Activated CD8-positive, alpha-beta T cell treated with anti-CD3 and anti-CD28 coated beads for 36 hours (primary cell): ENCODE measurements around the gene UVRAG. TPM values are rescaled to one million over a fixed set of nuclear protein-coding genes. Genes with fewer than 3 reads are reported as not detected.

Experiments
- ATAC-seq: fragments of 200-7000 bp; cut with Tn5 transposase; one replicate; pipeline ENCODE4 v1.10.0; 2021; ENCODE audit warnings: mild to moderate bottlenecking, moderate library complexity
- CTCF ChIA-PET: fragments of 350-600 bp; sonication (Branson Sonifier 250); formaldehyde crosslinking; loops from one replicate; lab custom pipeline; 2021; ENCODE audit warnings: antibody characterized with exemption; lab: Charles Lee
- POLR2A ChIA-PET: fragments of 350-600 bp; sonication (Branson Sonifier 250); formaldehyde crosslinking; loops from one replicate; lab custom pipeline; 2021; ENCODE audit warnings: antibody characterized with exemption; lab: Charles Lee
- DNase-seq: peaks from one replicate; pipeline ENCODE4 v3.0.0-alpha.2; 2020
- H3K27ac Mint-ChIP-seq: one replicate; pipeline ENCODE4 v1.8.0; 2021; ENCODE audit warnings: mild to moderate bottlenecking, mixed read lengths
- H3K27me3 Mint-ChIP-seq: one replicate; pipeline ENCODE4 v1.8.0; 2021; ENCODE audit warnings: mixed read lengths
- H3K36me3 Mint-ChIP-seq: one replicate; pipeline ENCODE4 v1.8.0; 2021; ENCODE audit warnings: low read depth, mixed read lengths
- H3K4me1 Mint-ChIP-seq: one replicate; pipeline ENCODE4 v1.8.0; 2021; ENCODE audit warnings: low read depth, mixed read lengths
- H3K4me3 Mint-ChIP-seq: one replicate; pipeline ENCODE4 v1.8.0; 2021; ENCODE audit warnings: mild to moderate bottlenecking, moderate library complexity, mixed read lengths
- H3K9me3 Mint-ChIP-seq: one replicate; pipeline ENCODE4 v1.8.0; 2021; ENCODE audit warnings: mixed read lengths
- intact Hi-C: fragments of 100-400 bp; cut with micrococcal nuclease; formaldehyde crosslinking; loops from one replicate; pipeline ENCODE4 v1.10.0; 2022
- total RNA-seq, 2 experiments: library from RNA; stranded (reverse); gene quantifications; one replicate each; pipeline ENCODE4 v1.2.3, GENCODE V29; 2021
- TF ChIP-seq, protein P1 (sequence below): fragments of 200-600 bp; IDR thresholded peaks from one replicate; pipeline ENCODE4 v1.8.0; 2022; ENCODE audit warnings: antibody characterized with exemption, mild to moderate bottlenecking

The UVRAG gene
- total RNA-seq, 2 experiments from 2014 or later: 14.4 to 15.7 TPM

DNA sequence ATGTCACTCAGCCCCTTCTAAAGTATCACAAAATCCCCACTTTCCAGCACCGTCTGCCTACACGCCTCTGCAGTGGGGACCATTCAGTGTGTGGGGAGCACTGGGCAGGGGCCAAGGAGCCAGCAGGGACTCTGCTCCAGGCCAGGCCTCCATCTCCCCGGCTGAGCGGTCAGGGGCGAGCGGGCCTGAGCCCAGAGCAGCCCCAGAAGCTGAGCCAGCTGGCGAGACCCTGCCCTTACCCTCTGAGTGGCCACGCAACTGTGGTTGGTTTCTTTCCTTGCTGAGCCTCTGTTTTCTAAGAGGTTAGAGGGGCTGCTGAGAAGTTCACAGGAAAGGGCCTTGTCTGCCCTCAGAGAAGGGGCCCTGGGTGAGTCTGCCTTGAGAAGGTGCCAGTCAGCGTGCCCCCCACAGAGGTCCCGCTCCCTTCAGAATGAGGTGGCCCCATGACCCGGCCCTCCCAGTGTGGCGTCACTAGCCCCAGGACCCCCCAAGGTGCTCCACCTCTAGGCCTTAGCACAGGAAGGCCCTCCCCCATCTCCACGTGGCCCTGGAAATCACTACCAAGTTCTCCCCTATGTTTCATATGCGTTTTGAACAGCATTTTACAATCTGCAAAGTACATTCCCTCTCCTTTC lies 344.4 kb downstream of the UVRAG start:
- intact Hi-C loops: no loop called here
- no peak overlapping the region for H3K27ac Mint-ChIP-seq
- TF ChIP-seq, protein P1, sequence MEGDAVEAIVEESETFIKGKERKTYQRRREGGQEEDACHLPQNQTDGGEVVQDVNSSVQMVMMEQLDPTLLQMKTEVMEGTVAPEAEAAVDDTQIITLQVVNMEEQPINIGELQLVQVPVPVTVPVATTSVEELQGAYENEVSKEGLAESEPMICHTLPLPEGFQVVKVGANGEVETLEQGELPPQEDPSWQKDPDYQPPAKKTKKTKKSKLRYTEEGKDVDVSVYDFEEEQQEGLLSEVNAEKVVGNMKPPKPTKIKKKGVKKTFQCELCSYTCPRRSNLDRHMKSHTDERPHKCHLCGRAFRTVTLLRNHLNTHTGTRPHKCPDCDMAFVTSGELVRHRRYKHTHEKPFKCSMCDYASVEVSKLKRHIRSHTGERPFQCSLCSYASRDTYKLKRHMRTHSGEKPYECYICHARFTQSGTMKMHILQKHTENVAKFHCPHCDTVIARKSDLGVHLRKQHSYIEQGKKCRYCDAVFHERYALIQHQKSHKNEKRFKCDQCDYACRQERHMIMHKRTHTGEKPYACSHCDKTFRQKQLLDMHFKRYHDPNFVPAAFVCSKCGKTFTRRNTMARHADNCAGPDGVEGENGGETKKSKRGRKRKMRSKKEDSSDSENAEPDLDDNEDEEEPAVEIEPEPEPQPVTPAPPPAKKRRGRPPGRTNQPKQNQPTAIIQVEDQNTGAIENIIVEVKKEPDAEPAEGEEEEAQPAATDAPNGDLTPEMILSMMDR: no peak
- no peaks in the 10 kb centered on the region for H3K27me3 Mint-ChIP-seq
- H3K36me3 Mint-ChIP-seq: no peaks in the 10 kb centered on the region
- ChIA-PET POLR2A (no interaction called here), CTCF (no interaction called here)
- H3K9me3 Mint-ChIP-seq: no peaks in the 10 kb centered on the region
- H3K4me3 Mint-ChIP-seq: no peak overlapping the region
- no peak for DNase-seq
- no peaks in the 10 kb centered on the region for H3K4me1 Mint-ChIP-seq
- no peak for ATAC-seq

DNA sequence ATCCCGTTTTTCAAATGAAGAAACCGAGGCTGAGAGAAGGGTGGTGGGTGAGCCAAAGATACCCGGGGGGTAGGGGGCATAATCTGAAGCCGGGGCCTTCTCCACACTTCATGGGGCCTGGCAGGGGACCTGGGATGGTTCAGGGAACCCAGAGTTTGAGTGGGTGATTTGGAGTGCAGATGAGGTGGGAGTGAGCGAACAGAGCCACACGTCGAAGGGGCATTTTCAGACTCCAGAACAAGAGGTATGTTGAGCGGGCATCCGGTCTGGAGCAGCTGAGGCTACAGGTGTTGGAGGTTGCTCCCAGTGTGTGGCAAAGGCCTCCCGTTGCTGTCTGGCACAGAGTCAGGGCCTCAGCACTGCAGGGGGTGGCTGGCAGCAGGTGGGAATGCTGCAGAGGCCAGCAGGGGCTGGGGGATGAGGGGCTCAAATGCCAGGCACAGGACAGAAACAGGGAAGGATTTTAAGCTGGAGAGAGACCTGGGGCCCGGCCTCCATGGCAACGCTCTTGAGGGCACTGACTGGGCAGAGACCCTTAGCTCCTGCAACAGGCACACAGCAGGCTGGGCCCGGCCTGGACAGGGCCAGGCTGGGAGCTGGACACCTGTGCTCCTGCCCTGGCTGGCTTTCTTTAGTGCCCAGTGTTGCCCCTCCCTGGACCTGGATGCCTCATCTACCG lies 345.1 kb downstream of the UVRAG start:
- POLR2A ChIA-PET: no interaction called here
- Mint-ChIP-seq H3K4me3 (no peak overlapping the region), H3K9me3 (no peaks in the 10 kb centered on the region), H3K27ac (no peak overlapping the region), H3K36me3 (no peaks in the 10 kb centered on the region), H3K27me3 (no peaks in the 10 kb centered on the region), H3K4me1 (no peaks in the 10 kb centered on the region)
- TF ChIP-seq, protein P1: no peak
- intact Hi-C loops: no loop called here
- CTCF ChIA-PET: interaction anchor here (0.8 kb wide), 1 partner anchor 8 kb away, joined by 4 read pairs; no protein-coding TSS in a partner anchor
- ATAC-seq (no peak), DNase-seq (no peak)

- ATAC-seq (no peak), DNase-seq (no peak)
- H3K27ac Mint-ChIP-seq: no peak overlapping the region
- ChIA-PET POLR2A (no interaction called here), CTCF (interaction anchor here (0.8 kb wide), 1 partner anchor 9 kb away, joined by 4 read pairs; no protein-coding TSS in a partner anchor)
- H3K4me3 Mint-ChIP-seq: no peak overlapping the region
- no peaks in the 10 kb centered on the region for H3K36me3 Mint-ChIP-seq
- no peaks in the 10 kb centered on the region for H3K27me3 Mint-ChIP-seq
- TF ChIP-seq, protein P1: no peak
- no peaks in the 10 kb centered on the region for H3K4me1 Mint-ChIP-seq
- H3K9me3 Mint-ChIP-seq: no peaks in the 10 kb centered on the region
- intact Hi-C loops: no loop called here
These were observed 345.8 kb downstream of the UVRAG start for GRCh38 chr11:76160856-76161255.

- no peaks in the 10 kb centered on the region for H3K9me3 Mint-ChIP-seq
- TF ChIP-seq, protein P1: no peak
- no peak overlapping the region for H3K4me3 Mint-ChIP-seq
- no peaks in the 10 kb centered on the region for H3K27me3 Mint-ChIP-seq
- POLR2A ChIA-PET: no interaction called here
- H3K36me3 Mint-ChIP-seq: no peaks in the 10 kb centered on the region
- CTCF ChIA-PET: interaction anchor here (0.8 to 3.0 kb wide), 2 partner anchors 9 kb away, joined by 4 to 16 read pairs; no protein-coding TSS in a partner anchor
- intact Hi-C loops: no loop called here
- H3K4me1 Mint-ChIP-seq: no peaks in the 10 kb centered on the region
- ATAC-seq (no peak), DNase-seq (no peak)
- no peak overlapping the region for H3K27ac Mint-ChIP-seq
These were observed 346.4 kb downstream of the UVRAG start for GRCh38 chr11:76161261-76161961.
